SK-N-MC (cell line): Measurements from ENCODE around the gene RYR1.

ENCODE experiments used
- EZH2 ChIP-seq: fragments of 200-600 bp; sonication (generic); IDR thresholded peaks from one replicate; pipeline ENCODE4 v1.6.1; 2017; ENCODE audit warnings: antibody characterized with exemption
- POLR2AphosphoS5 ChIP-seq: IDR thresholded peaks from 2 replicates; pipeline ENCODE4 v1.6.1; 2012; ENCODE audit warnings: mild to moderate bottlenecking, low read depth, low read length, borderline replicate concordance

DNA sequence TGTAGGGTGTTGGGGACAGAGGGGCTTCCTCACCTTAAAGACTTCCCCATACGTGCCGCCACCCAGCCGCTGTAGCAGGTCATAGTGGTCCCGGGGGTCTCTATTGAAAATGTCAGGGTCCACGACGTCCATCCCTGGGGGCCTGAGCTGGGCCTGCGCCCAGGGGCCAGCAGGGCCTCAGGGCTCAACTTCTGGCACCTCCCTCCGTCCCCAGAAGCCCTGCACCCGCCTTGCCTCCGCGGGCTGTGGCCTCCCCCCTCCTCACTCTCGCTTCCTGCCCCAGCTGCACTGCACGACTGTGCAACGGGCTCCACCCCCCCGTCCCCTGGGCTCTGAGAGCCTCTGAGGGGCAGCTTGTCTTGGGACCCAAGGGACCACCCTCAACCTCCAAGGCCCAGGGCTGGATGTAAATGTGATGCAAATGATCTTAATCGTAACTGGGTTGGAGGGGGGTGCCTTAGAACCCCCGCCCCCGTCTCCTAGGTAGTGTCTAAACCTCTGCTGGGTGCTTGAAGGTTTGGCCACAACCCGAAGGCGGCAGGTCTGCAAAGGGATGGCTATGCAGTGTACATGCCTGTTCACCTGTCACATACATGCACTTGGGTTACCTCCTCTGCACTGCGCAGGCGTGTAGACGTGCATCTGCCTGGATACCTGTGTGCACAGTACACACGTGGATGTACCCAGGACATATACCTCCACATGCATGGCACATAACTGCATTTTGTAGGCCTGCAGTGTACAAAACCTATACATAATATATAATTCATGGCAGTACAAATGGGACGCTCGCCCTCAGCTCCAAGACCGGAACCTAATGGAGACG is 184.5 kb downstream of the RYR1 start, which contains the start of gene MAP4K1:
- TF ChIP-seq EZH2 (no peak), POLR2AphosphoS5 (no peak)
